Measurements from ENCODE around the gene UCKL1. TPM values are rescaled to one million over a fixed set of nuclear protein-coding genes. Genes with fewer than 3 reads are reported as not detected.

The UCKL1 gene
- total RNA-seq, 1 experiment from 2014 or later, result 47.4 TPM

DNA sequence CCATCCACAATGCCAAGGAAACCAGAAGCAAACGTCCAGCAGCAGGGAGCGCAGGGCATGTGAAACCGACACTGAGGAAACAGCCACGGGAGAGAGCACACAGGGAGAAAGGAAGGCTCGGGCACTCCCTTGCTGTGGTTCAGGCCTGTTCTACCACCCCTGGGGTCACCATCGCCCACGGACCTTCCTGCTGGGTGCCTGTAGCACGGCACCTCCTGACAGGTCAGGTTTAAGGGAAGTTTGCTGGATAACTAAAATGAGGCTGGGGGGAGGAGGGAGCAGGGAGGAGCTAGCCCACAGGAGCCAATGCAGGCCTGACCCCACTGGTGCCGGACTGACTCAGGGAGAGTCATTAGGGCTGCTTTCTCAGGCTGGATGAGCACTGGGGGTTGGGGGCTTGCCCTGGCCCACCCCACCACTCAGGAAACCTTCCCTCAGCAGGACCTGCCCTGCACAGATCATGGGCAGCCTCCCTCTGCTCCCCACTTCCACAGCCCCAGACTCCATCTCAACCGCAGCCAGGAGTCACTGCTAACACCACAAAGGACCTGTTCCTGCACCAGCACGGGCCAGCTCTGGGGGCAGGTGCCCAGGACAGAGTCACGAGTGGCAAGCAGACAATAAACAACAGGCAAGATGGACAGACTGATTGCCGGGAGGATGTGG is 2.3 kb downstream of the UCKL1 start:
- Histone ChIP-seq H3K4me3 (ENCODE audit: low read depth in 2 of 2, low read length in 2 of 2) (peak overlapping the region; percentile 77 to 85), H3K27me3 (ENCODE audit: control insufficient read depth, insufficient read depth, low read length) (no peaks in the 10 kb centered on the region), H3K4me1 (ENCODE audit: control insufficient read depth, insufficient read depth, low read length) (peaks cover 63% of the 10 kb centered on the region), H3K36me3 (ENCODE audit: control insufficient read depth, insufficient read depth, low read length) (peaks cover 3% of the 10 kb centered on the region; the same call in 1 of the 2 replicates), H3K9me3 (ENCODE audit: control insufficient read depth, insufficient read depth, low read depth, low read length) (no peaks in the 10 kb centered on the region), H3K27ac (ENCODE audit: low read length) (peak overlapping the region; percentile 85)
- no peak for DNase-seq (ENCODE audit: low read depth, low spot score)
- BruUV-seq (replicated peaks), result no TSS peak
- ChIA-PET CTCF (no interaction called here), POLR2A (interaction anchor here (0.7 kb wide), 1 partner anchor 39 kb away, joined by 3 read pairs; no protein-coding TSS in a partner anchor)
- in situ Hi-C loops (cut with HindIII; ENCODE audit: low pct_unique_long_range_greater_than_20kb, low sequenced_read_pairs) (no loop called here), intact Hi-C loops (cut with micrococcal nuclease; ENCODE audit: unreplicated experiment) (no loop called here)
- ATAC-seq, result no peak
- TF ChIP-seq SIN3A (IDR thresholded peaks at IDR 0.05; ENCODE audit: borderline replicate concordance, insufficient read depth, low read depth, low read length), result no peak
- TF ChIP-seq, protein P1, sequence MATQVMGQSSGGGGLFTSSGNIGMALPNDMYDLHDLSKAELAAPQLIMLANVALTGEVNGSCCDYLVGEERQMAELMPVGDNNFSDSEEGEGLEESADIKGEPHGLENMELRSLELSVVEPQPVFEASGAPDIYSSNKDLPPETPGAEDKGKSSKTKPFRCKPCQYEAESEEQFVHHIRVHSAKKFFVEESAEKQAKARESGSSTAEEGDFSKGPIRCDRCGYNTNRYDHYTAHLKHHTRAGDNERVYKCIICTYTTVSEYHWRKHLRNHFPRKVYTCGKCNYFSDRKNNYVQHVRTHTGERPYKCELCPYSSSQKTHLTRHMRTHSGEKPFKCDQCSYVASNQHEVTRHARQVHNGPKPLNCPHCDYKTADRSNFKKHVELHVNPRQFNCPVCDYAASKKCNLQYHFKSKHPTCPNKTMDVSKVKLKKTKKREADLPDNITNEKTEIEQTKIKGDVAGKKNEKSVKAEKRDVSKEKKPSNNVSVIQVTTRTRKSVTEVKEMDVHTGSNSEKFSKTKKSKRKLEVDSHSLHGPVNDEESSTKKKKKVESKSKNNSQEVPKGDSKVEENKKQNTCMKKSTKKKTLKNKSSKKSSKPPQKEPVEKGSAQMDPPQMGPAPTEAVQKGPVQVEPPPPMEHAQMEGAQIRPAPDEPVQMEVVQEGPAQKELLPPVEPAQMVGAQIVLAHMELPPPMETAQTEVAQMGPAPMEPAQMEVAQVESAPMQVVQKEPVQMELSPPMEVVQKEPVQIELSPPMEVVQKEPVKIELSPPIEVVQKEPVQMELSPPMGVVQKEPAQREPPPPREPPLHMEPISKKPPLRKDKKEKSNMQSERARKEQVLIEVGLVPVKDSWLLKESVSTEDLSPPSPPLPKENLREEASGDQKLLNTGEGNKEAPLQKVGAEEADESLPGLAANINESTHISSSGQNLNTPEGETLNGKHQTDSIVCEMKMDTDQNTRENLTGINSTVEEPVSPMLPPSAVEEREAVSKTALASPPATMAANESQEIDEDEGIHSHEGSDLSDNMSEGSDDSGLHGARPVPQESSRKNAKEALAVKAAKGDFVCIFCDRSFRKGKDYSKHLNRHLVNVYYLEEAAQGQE (IDR thresholded peaks at IDR 0.05; ENCODE audit: insufficient read depth in 1 of 2, low read depth in 2 of 2, low read length in 1 of 2), result no peak
- no peak for TF ChIP-seq POLR2AphosphoS5 (IDR thresholded peaks at IDR 0.05; ENCODE audit: low read depth, low read length)
- TF ChIP-seq, protein P2, sequence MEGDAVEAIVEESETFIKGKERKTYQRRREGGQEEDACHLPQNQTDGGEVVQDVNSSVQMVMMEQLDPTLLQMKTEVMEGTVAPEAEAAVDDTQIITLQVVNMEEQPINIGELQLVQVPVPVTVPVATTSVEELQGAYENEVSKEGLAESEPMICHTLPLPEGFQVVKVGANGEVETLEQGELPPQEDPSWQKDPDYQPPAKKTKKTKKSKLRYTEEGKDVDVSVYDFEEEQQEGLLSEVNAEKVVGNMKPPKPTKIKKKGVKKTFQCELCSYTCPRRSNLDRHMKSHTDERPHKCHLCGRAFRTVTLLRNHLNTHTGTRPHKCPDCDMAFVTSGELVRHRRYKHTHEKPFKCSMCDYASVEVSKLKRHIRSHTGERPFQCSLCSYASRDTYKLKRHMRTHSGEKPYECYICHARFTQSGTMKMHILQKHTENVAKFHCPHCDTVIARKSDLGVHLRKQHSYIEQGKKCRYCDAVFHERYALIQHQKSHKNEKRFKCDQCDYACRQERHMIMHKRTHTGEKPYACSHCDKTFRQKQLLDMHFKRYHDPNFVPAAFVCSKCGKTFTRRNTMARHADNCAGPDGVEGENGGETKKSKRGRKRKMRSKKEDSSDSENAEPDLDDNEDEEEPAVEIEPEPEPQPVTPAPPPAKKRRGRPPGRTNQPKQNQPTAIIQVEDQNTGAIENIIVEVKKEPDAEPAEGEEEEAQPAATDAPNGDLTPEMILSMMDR (IDR thresholded peaks at IDR 0.05), result no peak
- TF ChIP-seq TCF7L2 (IDR thresholded peaks at IDR 0.05; ENCODE audit: low read depth, low read length), result no peak

DNA sequence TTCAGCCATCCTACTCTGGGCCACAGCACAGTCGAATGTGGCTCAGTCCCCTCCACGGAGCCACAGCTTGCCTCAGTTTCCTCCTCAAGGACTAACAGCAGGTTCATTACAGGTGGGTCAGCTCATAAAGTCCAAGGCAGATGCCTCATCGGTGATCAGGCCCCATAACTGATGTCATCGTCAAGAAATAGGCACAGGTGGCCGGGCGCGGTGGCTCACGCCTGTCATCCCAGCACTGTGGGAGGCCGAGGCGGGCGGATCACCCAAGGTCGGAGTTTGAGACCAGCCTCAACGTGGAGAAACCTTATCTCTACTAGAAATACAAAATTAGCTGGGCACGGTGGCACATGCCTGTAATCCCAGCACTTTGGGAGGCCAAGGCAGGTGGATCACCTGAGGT is 3.4 kb downstream of the UCKL1 start:
- TF ChIP-seq, protein P1 (IDR thresholded peaks at IDR 0.05; ENCODE audit: insufficient read depth in 1 of 2, low read depth in 2 of 2, low read length in 1 of 2), result no peak
- TF ChIP-seq POLR2AphosphoS5 (IDR thresholded peaks at IDR 0.05; ENCODE audit: low read depth, low read length) (no peak), TCF7L2 (IDR thresholded peaks at IDR 0.05; ENCODE audit: low read depth, low read length) (no peak), SIN3A (IDR thresholded peaks at IDR 0.05; ENCODE audit: borderline replicate concordance, insufficient read depth, low read depth, low read length) (no peak)
- TF ChIP-seq, protein P2 (IDR thresholded peaks at IDR 0.05), result no peak
- ChIA-PET POLR2A (no interaction called here), CTCF (no interaction called here)
- in situ Hi-C loops (cut with HindIII; ENCODE audit: low pct_unique_long_range_greater_than_20kb, low sequenced_read_pairs), result no loop called here
- Histone ChIP-seq H3K27me3 (ENCODE audit: control insufficient read depth, insufficient read depth, low read length) (no peaks in the 10 kb centered on the region), H3K36me3 (ENCODE audit: control insufficient read depth, insufficient read depth, low read length) (peaks cover 3% of the 10 kb centered on the region; the same call in 1 of the 2 replicates), H3K27ac (ENCODE audit: low read length) (peak overlapping the region; percentile 65), H3K4me1 (ENCODE audit: control insufficient read depth, insufficient read depth, low read length) (peaks cover 61% of the 10 kb centered on the region), H3K4me3 (ENCODE audit: low read depth in 2 of 2, low read length in 2 of 2) (no peak overlapping the region), H3K9me3 (ENCODE audit: control insufficient read depth, insufficient read depth, low read depth, low read length) (no peaks in the 10 kb centered on the region)
- DNase-seq (ENCODE audit: low read depth, low spot score), result no peak
- intact Hi-C loops (cut with micrococcal nuclease; ENCODE audit: unreplicated experiment), result no loop called here
- BruUV-seq (replicated peaks), result TSS peak; percentile 33
- no peak for ATAC-seq
